Esophagus squamous epithelium (tissue), 5 donors: ENCODE results near the gene CNTNAP5. TPM values are rescaled to one million over a fixed set of nuclear protein-coding genes. Genes with fewer than 3 reads are reported as not detected.

ENCODE experiments used
- DNase-seq: peaks from one replicate; lab custom pipeline; 2025; lab: John Stamatoyannopoulos, UW
- H3K27ac ChIP-seq, 4 donors: fragments of 200-600 bp; sonication (generic); one replicate each; pipeline ENCODE4 v1.5.1; 2016 to 2019; ENCODE audit warnings: mild to moderate bottlenecking in 1 of 4
- H3K27me3 ChIP-seq, 4 donors: fragments of 200-600 bp; sonication (generic); 1 replicate in 3 of 4; 2 replicates in 1 of 4; pipeline versions ENCODE4 v1.5.1 to v1.6.0; 2017 to 2021; ENCODE audit warnings: antibody characterized with exemption in 1 of 4
- H3K36me3 ChIP-seq, 3 donors: fragments of 200-600 bp; sonication (generic); one replicate each; pipeline ENCODE4 v1.5.1; 2016 to 2019
- H3K4me1 ChIP-seq, 3 donors: fragments of 200-600 bp; sonication (generic); one replicate each; pipeline ENCODE4 v1.5.1; 2017 to 2019
- H3K4me3 ChIP-seq, 4 donors: fragments of 200-600 bp; sonication (generic); 1 replicate in 3 of 4; 2 replicates in 1 of 4; pipeline ENCODE4 v1.5.1; 2016 to 2019; ENCODE audit warnings: mild to moderate bottlenecking in 2 of 4, moderate library complexity in 1 of 4
- H3K9me3 ChIP-seq, 3 donors: fragments of 200-600 bp; sonication (generic); one replicate each; pipeline ENCODE4 v1.5.1; 2016 to 2019
- CTCF ChIP-seq, 6 experiments: fragments of 450-650 bp in 4 of 6; fragments of 200-600 bp in 2 of 6; sonication (generic) in 2 of 6; IDR thresholded peaks; one replicate each; pipeline ENCODE4 v1.5.1; 2016 to 2019; ENCODE audit warnings: antibody characterized with exemption in 6 of 6, mild to moderate bottlenecking in 4 of 6, moderate library complexity in 4 of 6
- POLR2A ChIP-seq, 4 donors: fragments of 450-650 bp; IDR thresholded peaks; one replicate each; pipeline ENCODE4 v1.6.1; 2017; ENCODE audit warnings: antibody characterized with exemption in 4 of 4, mild to moderate bottlenecking in 4 of 4, moderate library complexity in 3 of 4
- WGBS, 2 donors: methylation state at CpG; one replicate each; pipeline ENCODE4 v1.1.5; 2018; 5-methylcytosine and 5-hydroxymethylcytosine counted together
- intact Hi-C: fragments of 100-400 bp; cut with DNase I; formaldehyde crosslinking; loops from one replicate; pipeline ENCODE4 v1.15.0; 2022
- total RNA-seq, 4 donors: library from RNA; depleted of rRNA; stranded (reverse); fragments of >200 nt; gene quantifications; one replicate each; pipeline ENCODE4 v1.1.0, GENCODE V29; 2016
- donor health status: DM: yes; HTN: yes; CAD: no.

The CNTNAP5 gene
- total RNA-seq, 4 donors from 2014 or later = not detected

DNA sequence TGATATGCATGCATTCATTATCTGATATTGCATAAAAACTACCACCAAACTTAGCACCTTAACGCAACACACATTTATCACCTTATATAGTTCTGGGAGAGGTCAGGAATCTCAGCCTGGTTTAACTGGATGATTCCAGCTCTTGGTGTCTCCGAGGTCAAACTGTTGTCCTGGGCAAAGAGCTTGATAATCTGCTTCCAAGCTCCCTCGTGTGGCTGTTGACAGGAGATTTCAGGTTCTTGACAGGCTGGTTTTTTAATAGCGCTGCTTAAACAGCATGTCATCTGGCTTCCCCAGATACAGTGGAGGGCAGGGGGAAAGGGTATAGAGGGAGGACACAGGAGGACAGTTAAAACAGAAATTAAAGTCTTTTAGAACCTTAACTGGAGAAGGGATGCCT, 785.0 kb downstream of the CNTNAP5 start:
- Histone ChIP-seq H3K27me3 (no peaks in the 10 kb centered on the region), H3K36me3 (no peaks in the 10 kb centered on the region), H3K9me3 (no peaks in the 10 kb centered on the region), H3K4me3 (no peak overlapping the region), H3K27ac (no peak overlapping the region), H3K4me1 (no peaks in the 10 kb centered on the region)
- DNase-seq = no peak
- TF ChIP-seq POLR2A (IDR thresholded peaks at IDR 0.05) = no peak
- TF ChIP-seq CTCF (IDR thresholded peaks at IDR 0.05) = no peak
- intact Hi-C loops = no loop called here
- WGBS, 2 donors = 40 to 45% methylated on average over 4 of the region's 4 CpGs

DNA sequence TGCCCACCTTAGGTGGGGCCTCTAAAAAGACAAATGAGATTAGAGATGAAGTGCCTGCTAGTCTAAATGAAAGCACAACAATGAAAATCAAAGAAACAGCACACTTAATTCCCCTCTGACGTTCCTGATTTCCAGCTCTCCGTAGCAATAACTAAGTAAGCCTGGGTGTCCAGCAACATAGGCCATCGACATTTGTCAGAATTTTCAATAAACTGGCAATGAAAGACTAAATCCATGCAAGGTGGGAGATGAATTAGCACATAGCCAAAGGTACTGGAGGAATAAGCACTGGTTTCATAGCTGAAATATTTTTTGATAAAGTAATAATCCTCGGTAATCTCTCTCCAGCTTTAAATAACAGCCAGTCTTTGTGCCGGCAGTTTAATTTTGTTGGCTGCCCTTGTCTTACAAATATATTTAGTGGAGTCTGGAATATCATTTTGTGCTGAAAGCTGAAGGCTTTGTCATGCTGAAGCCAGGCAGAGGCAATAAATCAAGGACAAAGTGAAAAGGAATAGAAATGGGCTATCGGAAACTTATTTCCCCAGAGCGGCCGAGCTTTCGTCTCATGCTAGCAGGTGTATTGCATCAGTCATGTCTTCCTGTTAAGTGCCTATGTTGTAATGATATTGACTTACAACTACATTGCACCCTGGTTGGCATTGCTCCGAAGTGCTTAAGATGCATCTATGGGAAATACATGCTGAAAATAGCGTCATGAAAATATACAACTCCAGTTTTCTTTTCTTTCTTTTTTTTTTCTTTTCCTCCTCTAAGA, 790.1 kb downstream of the CNTNAP5 start:
- DNase-seq = no peak
- Histone ChIP-seq H3K36me3 (no peaks in the 10 kb centered on the region), H3K9me3 (no peaks in the 10 kb centered on the region), H3K27me3 (no peaks in the 10 kb centered on the region), H3K4me1 (no peaks in the 10 kb centered on the region), H3K27ac (no peak overlapping the region), H3K4me3 (no peak overlapping the region)
- TF ChIP-seq POLR2A (IDR thresholded peaks at IDR 0.05) (no peak), CTCF (IDR thresholded peaks at IDR 0.05) (no peak)
- WGBS, 2 donors = 55% methylated on average over 11 of the region's 11 CpGs
- intact Hi-C loops = no loop called here

DNA sequence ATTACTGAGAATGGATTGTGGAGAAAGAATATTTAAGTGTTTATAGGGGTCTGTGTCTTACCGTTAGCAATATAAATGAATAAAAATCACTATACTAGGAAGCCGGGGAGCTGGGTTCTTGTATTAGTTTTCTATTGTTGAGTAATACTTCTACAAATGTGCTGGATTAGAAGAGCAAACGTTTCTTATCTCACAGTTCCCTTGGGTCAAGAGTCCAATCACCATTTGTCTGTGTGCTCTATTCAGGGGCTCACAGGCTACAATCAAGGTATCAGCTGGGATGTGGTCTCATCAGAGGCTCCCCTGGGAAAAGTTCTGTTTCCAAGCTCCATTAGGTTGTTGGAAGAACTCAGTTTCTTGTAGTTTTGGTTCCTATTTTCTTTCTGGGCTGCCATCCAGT, 790.9 kb downstream of the CNTNAP5 start:
- intact Hi-C loops = no loop called here
- no peak overlapping the region for H3K4me3 ChIP-seq
- no peak overlapping the region for H3K27ac ChIP-seq
- TF ChIP-seq POLR2A (IDR thresholded peaks at IDR 0.05) (no peak), CTCF (IDR thresholded peaks at IDR 0.05) (no peak)
- H3K27me3 ChIP-seq = no peaks in the 10 kb centered on the region
- 58 to 72% methylated on average over 3 of the region's 3 CpGs for WGBS, 2 donors
- no peak for DNase-seq
- H3K36me3 ChIP-seq = no peaks in the 10 kb centered on the region
- H3K9me3 ChIP-seq = no peaks in the 10 kb centered on the region
- H3K4me1 ChIP-seq = no peaks in the 10 kb centered on the region

- Histone ChIP-seq H3K4me3 (no peak overlapping the region), H3K27ac (no peak overlapping the region), H3K36me3 (no peaks in the 10 kb centered on the region), H3K27me3 (no peaks in the 10 kb centered on the region), H3K4me1 (no peaks in the 10 kb centered on the region), H3K9me3 (no peaks in the 10 kb centered on the region)
- intact Hi-C loops = no loop called here
- no peak for DNase-seq
- TF ChIP-seq CTCF (IDR thresholded peaks at IDR 0.05) = no peak
- TF ChIP-seq POLR2A (IDR thresholded peaks at IDR 0.05) = no peak
- WGBS, 2 donors = 25 to 35% methylated on average over 3 of the region's 3 CpGs
Observed at GRCh38 chr2:124822516-124822915, 797.4 kb downstream of the CNTNAP5 start.

GRCh38 chr2:124824441-124824840, 799.4 kb downstream of the CNTNAP5 start:
- 40 to 45% methylated on average over 2 of the region's 2 CpGs for WGBS, 2 donors
- no peak overlapping the region for H3K4me3 ChIP-seq
- H3K36me3 ChIP-seq = no peaks in the 10 kb centered on the region
- intact Hi-C loops = no loop called here
- no peaks in the 10 kb centered on the region for H3K4me1 ChIP-seq
- TF ChIP-seq CTCF (IDR thresholded peaks at IDR 0.05) (no peak), POLR2A (IDR thresholded peaks at IDR 0.05) (no peak)
- peaks cover 0 to 4% (median 0%) of the 10 kb centered on the region in 3 donors for H3K9me3 ChIP-seq
- DNase-seq = no peak
- no peaks in the 10 kb centered on the region for H3K27me3 ChIP-seq
- no peak overlapping the region for H3K27ac ChIP-seq
